Chondrocyte (in vitro differentiated cells): ENCODE measurements around the gene LMCD1. TPM values are rescaled to one million over a fixed set of nuclear protein-coding genes. Genes with fewer than 3 reads are reported as not detected.

Experiments used
- DNase-seq: peaks from one replicate; pipeline ENCODE4 v3.0.0; 2021; ENCODE audit warnings: mixed read lengths, low spot score
- H3K27ac Mint-ChIP-seq: one replicate; pipeline ENCODE4 v1.8.0; 2021; ENCODE audit warnings: mild to moderate bottlenecking, moderate library complexity, mixed read lengths; ENCODE audit not compliant: unreplicated experiment
- H3K27me3 Mint-ChIP-seq: 2 replicates; pipeline ENCODE4 v1.8.0; 2021; ENCODE audit warnings: low read depth, mixed read lengths
- H3K36me3 Mint-ChIP-seq: 2 replicates; pipeline ENCODE4 v1.8.0; 2021; ENCODE audit warnings: low read depth, mixed read lengths
- H3K4me1 Mint-ChIP-seq: 2 replicates; pipeline ENCODE4 v1.8.0; 2021; ENCODE audit warnings: low read depth, mild to moderate bottlenecking, mixed read lengths
- H3K4me3 Mint-ChIP-seq: one replicate; pipeline ENCODE4 v1.8.0; 2021; ENCODE audit warnings: mild to moderate bottlenecking, moderate library complexity, mixed read lengths; ENCODE audit not compliant: unreplicated experiment
- H3K9me3 Mint-ChIP-seq: 2 replicates; pipeline ENCODE4 v1.8.0; 2021; ENCODE audit warnings: low read depth, mixed read lengths
- CTCF ChIP-seq: fragments of 200-600 bp; sonication (generic); IDR thresholded peaks from 2 replicates; pipeline ENCODE4 v1.5.0; 2021; ENCODE audit warnings: antibody characterized with exemption, mild to moderate bottlenecking, moderate library complexity
- total RNA-seq: library from RNA; stranded (reverse); gene quantifications from 3 replicates; pipeline ENCODE4 v1.2.1, GENCODE V29; 2021

LMCD1 gene
- total RNA-seq, 1 donor from 2014 or later, result 263 TPM

GRCh38 chr3:8571256-8571655 is 69.6 kb downstream of the LMCD1 start:
- Mint-ChIP-seq H3K27ac (peak overlapping the region; percentile 55), H3K9me3 (no peaks in the 10 kb centered on the region), H3K4me3 (no peak overlapping the region), H3K4me1 (peaks cover 73% of the 10 kb centered on the region), H3K27me3 (no peaks in the 10 kb centered on the region), H3K36me3 (peaks cover 73% of the 10 kb centered on the region)
- DNase-seq, result no peak
- TF ChIP-seq CTCF, result no peak

- peaks cover 55% of the 10 kb centered on the region for H3K36me3 Mint-ChIP-seq
- no peak overlapping the region for H3K4me3 Mint-ChIP-seq
- H3K27ac Mint-ChIP-seq, result peak overlapping the region; percentile 76
- peaks cover 88% of the 10 kb centered on the region for H3K4me1 Mint-ChIP-seq
- no peak for TF ChIP-seq CTCF
- H3K27me3 Mint-ChIP-seq, result no peaks in the 10 kb centered on the region
- H3K9me3 Mint-ChIP-seq, result no peaks in the 10 kb centered on the region
- no peak for DNase-seq
Observed at GRCh38 chr3:8573342-8573926, 71.8 kb downstream of the LMCD1 start.

GRCh38 chr3:8574040-8574669 is 72.5 kb downstream of the LMCD1 start:
- no peak for DNase-seq
- TF ChIP-seq CTCF, result no peak
- Mint-ChIP-seq H3K4me1 (peaks cover 88% of the 10 kb centered on the region), H3K4me3 (no peak overlapping the region), H3K27ac (peak overlapping the region; percentile 76), H3K36me3 (peaks cover 48% of the 10 kb centered on the region), H3K27me3 (no peaks in the 10 kb centered on the region), H3K9me3 (no peaks in the 10 kb centered on the region)

GRCh38 chr3:8574670-8575322 is 73.2 kb downstream of the LMCD1 start:
- DNase-seq, result no peak
- TF ChIP-seq CTCF, result no peak
- Mint-ChIP-seq H3K27me3 (no peaks in the 10 kb centered on the region), H3K9me3 (no peaks in the 10 kb centered on the region), H3K4me3 (no peak overlapping the region), H3K27ac (peak overlapping the region; percentile 91), H3K36me3 (peaks cover 42% of the 10 kb centered on the region), H3K4me1 (peaks cover 92% of the 10 kb centered on the region)

GRCh38 chr3:8575364-8576104 is 73.9 kb downstream of the LMCD1 start:
- Mint-ChIP-seq H3K36me3 (peaks cover 34% of the 10 kb centered on the region), H3K4me3 (no peak overlapping the region), H3K9me3 (no peaks in the 10 kb centered on the region), H3K4me1 (peaks cover 90% of the 10 kb centered on the region), H3K27me3 (no peaks in the 10 kb centered on the region), H3K27ac (peak overlapping the region; percentile 91)
- no peak for TF ChIP-seq CTCF
- no peak for DNase-seq
